WERI-Rb-1 (cell line): ENCODE data around the gene TFDP1.
A peak's percentile ranks its signal among the peaks of the same experiment; 100 is the strongest.

Source experiments
- DNase-seq: peaks from one replicate; pipeline ENCODE4 v3.0.0-alpha.2; 2020
- H3K27ac ChIP-seq: fragments of 250-450 bp; sonication (Bioruptor Pico); 2 replicates; pipeline ENCODE4 v1.5.1; 2020; ENCODE audit warnings: mild to moderate bottlenecking, moderate library complexity
- H3K27me3 ChIP-seq: fragments of 250-450 bp; sonication (Bioruptor Pico); 2 replicates; pipeline ENCODE4 v1.5.1; 2021; ENCODE audit warnings: mild to moderate bottlenecking, low read depth, moderate library complexity; ENCODE audit not compliant: insufficient read depth, severe bottlenecking
- H3K36me3 ChIP-seq: fragments of 250-450 bp; sonication (Bioruptor Pico); 2 replicates; pipeline ENCODE4 v1.5.1; 2020; ENCODE audit warnings: mild to moderate bottlenecking, moderate library complexity
- H3K4me3 ChIP-seq: 2 replicates; pipeline ENCODE4 v1.5.1; 2011; ENCODE audit warnings: low read depth, mild to moderate bottlenecking, control low read depth, low read length
- H3K9me3 ChIP-seq: fragments of 250-450 bp; sonication (Bioruptor Pico); 2 replicates; pipeline ENCODE4 v1.5.1; 2021; ENCODE audit warnings: mild to moderate bottlenecking, moderate library complexity; ENCODE audit not compliant: severe bottlenecking
- TF ChIP-seq, protein P1 (sequence below): IDR thresholded peaks from 2 replicates; pipeline ENCODE4 v1.5.1; 2011; ENCODE audit warnings: low read depth, mild to moderate bottlenecking, control low read depth, inconsistent platforms, low read length

The TFDP1 gene

GRCh38 chr13:113649212-113649611 is 64.7 kb downstream of the TFDP1 start:
- DNase-seq, result peak; percentile 16

GRCh38 chr13:113650275-113650674 is 65.7 kb downstream of the TFDP1 start:
- Histone ChIP-seq H3K4me3 (no peak overlapping the region), H3K9me3 (no peaks in the 10 kb centered on the region), H3K27me3 (no peaks in the 10 kb centered on the region), H3K36me3 (peaks cover 3% of the 10 kb centered on the region; the same call in 1 of the 2 replicates), H3K27ac (no peak overlapping the region)
- peak; percentile 17 for DNase-seq
- TF ChIP-seq, protein P1, sequence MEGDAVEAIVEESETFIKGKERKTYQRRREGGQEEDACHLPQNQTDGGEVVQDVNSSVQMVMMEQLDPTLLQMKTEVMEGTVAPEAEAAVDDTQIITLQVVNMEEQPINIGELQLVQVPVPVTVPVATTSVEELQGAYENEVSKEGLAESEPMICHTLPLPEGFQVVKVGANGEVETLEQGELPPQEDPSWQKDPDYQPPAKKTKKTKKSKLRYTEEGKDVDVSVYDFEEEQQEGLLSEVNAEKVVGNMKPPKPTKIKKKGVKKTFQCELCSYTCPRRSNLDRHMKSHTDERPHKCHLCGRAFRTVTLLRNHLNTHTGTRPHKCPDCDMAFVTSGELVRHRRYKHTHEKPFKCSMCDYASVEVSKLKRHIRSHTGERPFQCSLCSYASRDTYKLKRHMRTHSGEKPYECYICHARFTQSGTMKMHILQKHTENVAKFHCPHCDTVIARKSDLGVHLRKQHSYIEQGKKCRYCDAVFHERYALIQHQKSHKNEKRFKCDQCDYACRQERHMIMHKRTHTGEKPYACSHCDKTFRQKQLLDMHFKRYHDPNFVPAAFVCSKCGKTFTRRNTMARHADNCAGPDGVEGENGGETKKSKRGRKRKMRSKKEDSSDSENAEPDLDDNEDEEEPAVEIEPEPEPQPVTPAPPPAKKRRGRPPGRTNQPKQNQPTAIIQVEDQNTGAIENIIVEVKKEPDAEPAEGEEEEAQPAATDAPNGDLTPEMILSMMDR, result no peak

More at GRCh38 chr13:113649212-113649611, 64.7 kb downstream of the TFDP1 start:
- TF ChIP-seq, protein P1, result peak; percentile 47
- Histone ChIP-seq H3K27ac (no peak overlapping the region), H3K27me3 (no peaks in the 10 kb centered on the region), H3K9me3 (no peaks in the 10 kb centered on the region), H3K4me3 (no peak overlapping the region), H3K36me3 (peaks cover 4% of the 10 kb centered on the region; the same call in 1 of the 2 replicates)

- Histone ChIP-seq H3K27me3 (no peaks in the 10 kb centered on the region), H3K36me3 (no peaks in the 10 kb centered on the region; the same call in 1 of the 2 replicates), H3K4me3 (no peak overlapping the region), H3K9me3 (no peaks in the 10 kb centered on the region), H3K27ac (no peak overlapping the region)
- TF ChIP-seq, protein P1, result no peak
- DNase-seq, result peak; percentile 7
Measured at GRCh38 chr13:113650731-113651148, 66.2 kb downstream of the TFDP1 start.

DNA sequence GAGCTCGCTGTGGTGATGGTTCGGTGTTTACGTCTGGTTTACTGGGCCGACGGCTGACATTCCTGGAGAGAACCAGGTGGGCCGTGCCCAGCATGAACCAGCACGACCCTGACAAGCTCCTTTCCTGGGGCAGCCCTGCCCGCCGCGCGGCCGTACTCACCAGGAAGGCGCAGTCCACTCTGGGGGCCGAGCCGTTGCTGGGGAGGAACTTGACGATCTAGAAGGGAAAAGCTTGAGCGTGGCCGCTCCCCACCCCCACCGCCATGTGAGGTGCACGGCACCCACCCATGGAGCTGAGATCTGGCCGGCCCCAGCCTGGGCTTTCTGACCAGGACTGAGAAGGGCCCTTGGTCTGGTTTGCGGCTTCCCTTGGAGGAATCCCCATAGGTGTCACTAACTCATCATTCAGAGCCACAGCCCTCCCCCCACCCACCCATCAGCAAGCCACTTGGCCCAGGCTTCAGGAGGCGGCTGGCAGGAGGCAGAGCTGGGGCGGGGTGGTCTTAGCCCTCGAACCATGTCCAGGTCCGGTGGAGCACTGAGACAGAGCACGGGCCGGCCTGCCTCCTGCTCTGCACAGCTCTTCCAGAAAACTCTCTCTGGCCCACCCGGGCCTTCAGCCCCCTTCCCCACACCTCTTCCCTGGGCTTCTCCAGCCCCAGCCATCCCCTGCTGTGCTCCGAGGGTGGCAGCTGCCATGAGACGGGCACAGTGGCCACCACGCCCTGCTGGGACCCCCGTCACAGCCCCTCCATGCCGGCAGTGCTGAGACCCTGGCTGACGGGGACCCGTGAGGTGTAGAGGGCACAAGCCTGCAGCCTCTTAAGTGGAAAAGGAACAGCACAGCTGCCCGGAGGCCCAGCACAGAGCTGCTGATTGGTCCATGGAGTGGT is 67.2 kb downstream of the TFDP1 start:
- Histone ChIP-seq H3K27ac (no peak overlapping the region), H3K36me3 (no peaks in the 10 kb centered on the region; the same call in 1 of the 2 replicates), H3K27me3 (no peaks in the 10 kb centered on the region), H3K4me3 (no peak overlapping the region), H3K9me3 (no peaks in the 10 kb centered on the region)
- peak; percentile 11 for DNase-seq
- TF ChIP-seq, protein P1, result no peak

DNA sequence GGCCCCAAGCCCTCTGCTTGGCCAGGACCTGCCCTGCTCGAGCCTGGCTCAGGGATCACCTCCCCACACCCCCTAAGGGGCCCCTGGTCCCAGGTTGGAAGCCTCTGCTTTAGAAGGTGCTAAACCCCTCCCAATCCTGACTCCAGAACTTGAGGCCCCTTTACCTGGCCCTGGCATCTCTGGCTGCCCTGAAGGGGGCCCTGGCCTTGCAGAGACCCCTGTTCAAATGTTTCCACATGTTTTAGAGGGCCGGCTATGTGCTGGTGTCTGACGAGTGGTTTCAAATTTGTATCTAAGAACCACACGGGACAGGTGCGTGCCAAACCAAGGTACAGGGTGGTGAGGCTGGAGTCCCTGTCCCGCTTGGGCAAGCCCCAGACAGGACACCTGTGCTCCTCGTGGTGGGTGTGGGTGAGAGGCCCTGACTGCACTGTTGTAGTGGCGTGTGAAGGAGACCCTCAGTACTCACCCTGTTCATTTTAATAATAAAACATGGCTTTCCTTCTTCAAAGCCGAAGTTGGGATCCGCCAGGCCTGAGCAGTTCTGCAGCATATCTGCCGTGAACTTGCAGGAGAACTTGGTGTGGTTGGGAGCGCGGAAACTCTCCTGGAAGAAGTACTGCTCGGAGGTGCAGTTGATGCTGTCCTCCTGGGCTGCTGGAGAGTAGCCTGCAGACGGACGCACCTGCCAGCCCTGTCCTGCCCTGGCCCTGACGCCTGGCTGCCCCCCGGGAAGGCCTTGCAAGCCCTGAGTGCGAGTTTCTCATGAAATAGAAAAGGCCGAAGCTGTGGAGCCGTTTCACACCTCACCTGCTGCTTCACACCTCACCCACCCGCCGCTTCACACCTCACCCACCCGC is 68.1 kb downstream of the TFDP1 start:
- TF ChIP-seq, protein P1, result no peak
- peak; percentile 9 for DNase-seq

More for the DNA sequence above, 68.1 kb downstream of the TFDP1 start:
- Histone ChIP-seq H3K4me3 (no peak overlapping the region), H3K27ac (no peak overlapping the region), H3K36me3 (no peaks in the 10 kb centered on the region; the same call in 1 of the 2 replicates), H3K9me3 (no peaks in the 10 kb centered on the region), H3K27me3 (no peaks in the 10 kb centered on the region)
